Activated T-cell treated with anti-CD3 and anti-CD28 coated beads for 4 hours (primary cell): ENCODE measurements around the gene GPRIN1.

Experiments used
- DNase-seq: peaks from one replicate; pipeline ENCODE4 v3.0.0-alpha.2; 2020

GPRIN1 gene

DNA sequence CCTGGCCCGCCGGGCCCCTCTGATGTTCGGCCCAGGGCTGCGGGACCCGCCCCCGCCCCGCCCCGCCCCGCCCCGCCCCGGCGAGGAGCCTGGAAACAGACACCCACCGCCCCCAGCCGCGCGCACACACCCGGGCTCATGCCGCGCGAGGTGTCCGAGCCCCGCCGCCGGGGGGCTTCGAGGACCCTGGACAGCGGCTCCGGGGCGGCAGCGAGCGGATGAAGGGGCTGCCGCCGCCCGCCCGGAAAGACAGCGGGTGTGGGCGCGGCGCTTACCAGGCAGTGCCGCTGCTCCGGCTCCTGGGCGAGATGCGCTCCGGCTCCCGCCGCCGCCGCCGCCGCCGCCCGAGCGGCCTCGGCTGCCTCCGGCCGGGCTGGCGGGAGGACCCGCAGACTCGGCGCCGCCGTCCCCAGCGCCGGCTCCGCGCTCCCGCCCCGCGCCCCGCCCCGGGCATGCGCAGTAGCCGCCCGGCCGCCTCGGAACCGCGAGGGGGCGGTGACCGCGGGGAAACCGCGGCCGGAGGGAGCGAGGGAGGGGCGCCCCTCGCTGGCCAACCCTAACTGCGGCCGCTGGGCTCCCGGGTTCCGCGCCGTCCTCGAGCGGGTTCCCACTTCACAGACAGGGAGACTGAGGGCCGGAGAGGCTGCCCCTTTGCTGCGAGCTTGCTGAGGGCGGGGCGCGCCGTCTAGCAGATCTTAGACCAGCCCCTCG is at the start of gene GPRIN1:
GPRIN1 (minus strand) TSS at position 433 of the 711 bp plus-strand sequence. CDS start 10,322 bp downstream, outside the sequence.
- peak; percentile 36 for DNase-seq

DNA sequence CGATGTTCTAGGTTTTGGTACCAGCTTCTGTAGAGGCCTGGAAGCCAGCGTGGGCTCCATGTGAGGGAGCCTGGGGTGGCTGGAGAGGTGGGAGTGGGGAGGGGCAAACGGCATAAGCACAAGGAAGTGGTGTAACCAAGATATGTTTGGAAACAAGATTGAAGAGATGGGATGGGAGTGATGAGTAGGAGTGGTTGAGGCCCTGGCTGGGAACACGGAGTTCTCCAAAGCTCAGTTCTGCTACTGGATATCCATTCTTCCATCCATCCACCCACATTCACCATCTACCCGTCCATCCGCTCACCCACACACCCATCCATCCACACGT is 49.5 kb upstream of the GPRIN1 start:
- DNase-seq: no peak

DNA sequence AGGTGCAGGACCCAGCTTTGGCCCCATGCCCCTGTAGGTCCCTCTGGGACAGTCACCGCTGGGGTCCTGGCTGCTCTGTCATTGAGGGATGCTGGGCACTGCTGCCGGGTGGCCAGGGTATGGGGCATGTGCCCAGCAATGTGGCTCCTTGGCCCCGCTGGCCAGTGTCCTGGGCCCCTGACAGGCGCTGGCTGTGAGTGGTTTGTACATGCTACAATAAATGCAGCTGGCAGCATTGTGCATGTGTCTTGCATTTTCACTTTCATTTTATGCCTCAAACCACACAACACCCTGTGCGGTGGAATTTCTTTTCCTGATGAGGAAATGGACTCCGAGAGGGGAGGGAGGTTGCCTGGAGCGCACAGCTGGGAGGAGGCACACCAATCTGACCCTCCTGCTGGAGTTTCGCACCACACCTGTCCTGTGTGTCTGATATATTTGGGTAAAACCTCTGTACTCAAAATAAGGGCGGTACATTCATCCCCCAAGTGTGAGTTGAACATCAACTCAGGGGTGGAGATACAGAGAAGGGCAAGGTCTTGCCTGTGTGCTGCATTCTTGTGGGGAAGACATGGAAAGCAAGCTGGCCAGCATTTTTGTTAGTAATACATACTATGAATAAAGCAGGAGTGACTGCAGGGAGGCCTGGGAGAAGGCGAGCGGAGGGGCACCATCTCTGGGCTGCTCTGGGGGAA is 49.0 kb upstream of the GPRIN1 start:
- no peak for DNase-seq

GRCh38 chr5:176658007-176658599 is 48.1 kb upstream of the GPRIN1 start:
- peak; percentile 59 for DNase-seq

DNA sequence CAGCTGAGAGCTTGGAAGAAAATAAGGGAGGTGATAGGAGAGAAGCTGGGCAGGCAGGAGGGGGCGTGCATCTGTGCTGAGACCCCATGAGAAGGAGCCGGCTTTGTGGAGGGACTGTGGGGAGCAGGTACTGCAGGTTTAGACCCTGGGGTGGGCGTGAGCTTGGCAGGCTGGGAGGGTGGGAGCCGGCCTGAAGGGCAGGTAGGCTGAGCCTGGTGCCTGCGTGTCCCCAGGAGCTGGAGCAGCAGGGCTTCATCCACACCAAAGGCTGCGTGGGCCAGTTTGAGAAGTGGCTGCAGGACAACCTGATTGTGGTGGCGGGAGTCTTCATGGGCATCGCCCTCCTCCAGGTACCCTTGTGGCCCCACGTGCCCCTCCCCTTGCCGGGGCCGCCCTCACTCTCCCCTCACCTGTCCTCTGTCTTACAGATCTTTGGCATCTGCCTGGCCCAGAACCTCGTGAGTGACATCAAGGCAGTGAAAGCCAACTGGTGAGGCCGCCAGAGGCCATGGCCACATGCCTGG is 46.6 kb upstream of the GPRIN1 start:
- DNase-seq: no peak

DNA sequence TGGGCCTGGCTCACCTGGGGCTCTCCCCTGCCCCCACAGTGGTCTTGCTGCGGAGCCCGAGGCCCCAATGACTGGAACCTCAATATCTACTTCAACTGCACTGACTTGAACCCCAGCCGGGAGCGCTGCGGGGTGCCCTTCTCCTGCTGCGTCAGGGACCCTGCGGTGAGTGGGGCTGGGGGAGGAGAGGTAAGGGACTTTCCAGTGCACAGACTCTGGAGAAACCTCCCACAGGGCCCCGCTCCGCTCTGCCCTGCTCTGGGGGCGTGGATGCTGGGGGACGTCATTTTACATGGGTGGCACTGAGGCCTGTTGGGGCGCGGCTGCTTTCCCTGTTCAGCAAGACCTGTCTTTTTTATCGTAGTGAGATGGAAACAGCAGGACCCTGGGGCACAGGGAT is 44.9 kb upstream of the GPRIN1 start:
- DNase-seq: peak; percentile 26

DNA sequence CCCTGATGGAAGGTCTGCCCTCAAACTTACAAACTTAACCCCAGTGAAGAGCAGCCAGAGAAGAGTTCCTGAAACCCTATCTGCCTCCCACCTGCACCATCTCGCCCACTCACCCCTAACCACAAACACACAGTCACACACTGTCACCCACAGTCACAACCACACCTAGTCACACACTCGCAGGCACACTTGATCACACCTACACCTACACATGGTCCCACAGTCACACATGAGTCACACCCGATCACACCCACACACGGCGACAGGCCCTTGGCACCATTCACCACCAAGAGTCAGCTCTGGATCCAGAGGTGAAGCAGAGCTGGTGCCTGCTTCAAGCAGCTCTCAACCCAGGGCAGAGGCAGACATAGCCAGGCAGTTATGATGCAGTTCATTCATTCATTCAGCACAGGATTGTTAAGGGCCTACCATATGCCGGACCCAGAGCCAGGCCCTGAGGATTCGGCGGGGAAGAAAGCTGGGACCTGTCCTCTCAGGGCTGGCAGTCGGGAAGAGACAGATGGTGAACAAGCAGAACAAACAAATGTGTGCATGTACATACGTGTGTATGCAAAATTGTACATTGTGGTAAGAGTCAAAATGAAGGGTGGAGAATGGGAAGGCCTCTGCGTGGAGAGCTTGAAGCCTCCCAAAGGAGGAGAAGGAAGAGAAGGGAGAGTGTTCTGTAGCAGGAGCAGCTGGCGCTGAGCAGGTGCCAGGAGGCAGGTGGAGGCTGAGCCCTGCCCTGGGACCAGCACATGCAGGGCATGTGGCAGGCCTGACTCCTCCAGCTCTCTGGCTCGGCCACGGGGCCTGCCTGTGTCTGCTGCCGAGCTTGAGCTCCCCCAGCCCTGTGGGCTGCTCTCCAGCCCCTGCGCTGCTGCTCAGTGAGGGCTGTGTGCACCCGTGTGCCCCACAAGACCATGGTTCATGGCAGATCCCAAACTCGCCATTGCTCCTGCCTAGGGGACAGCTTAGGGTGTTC is 43.7 kb upstream of the GPRIN1 start:
- DNase-seq: peak; percentile 89

- DNase-seq: no peak
Measured at GRCh38 chr5:176652136-176652535, 42.2 kb upstream of the GPRIN1 start.

GRCh38 chr5:176651472-176651980 is 41.6 kb upstream of the GPRIN1 start:
- DNase-seq: no peak

DNA sequence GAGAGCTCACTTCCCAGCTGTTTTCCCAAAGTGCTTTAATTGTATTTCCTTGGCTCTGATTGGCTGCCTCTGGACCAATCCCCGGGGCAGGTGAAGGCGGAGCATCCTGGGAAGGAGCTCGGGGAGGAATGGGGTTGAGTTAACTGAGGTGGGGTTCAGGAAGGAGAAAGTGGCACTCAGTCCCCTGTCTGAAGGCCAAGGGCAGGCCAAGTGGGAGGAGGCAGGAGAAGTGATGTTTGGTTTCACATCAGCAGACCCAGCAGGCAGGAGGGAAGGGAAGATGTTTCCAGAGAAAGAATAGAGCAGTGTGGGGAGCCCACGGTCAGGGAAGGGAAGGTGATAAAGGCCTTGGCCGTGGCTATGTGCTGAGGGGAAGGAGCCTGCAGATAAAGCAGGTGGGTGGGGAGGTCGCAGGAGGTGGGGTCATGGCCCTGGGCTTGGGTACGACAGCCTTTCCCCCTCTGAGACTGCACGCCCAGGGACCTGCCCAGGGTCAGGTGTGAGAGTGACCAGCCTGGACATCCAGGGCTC is 40.5 kb upstream of the GPRIN1 start:
- no peak for DNase-seq

DNA sequence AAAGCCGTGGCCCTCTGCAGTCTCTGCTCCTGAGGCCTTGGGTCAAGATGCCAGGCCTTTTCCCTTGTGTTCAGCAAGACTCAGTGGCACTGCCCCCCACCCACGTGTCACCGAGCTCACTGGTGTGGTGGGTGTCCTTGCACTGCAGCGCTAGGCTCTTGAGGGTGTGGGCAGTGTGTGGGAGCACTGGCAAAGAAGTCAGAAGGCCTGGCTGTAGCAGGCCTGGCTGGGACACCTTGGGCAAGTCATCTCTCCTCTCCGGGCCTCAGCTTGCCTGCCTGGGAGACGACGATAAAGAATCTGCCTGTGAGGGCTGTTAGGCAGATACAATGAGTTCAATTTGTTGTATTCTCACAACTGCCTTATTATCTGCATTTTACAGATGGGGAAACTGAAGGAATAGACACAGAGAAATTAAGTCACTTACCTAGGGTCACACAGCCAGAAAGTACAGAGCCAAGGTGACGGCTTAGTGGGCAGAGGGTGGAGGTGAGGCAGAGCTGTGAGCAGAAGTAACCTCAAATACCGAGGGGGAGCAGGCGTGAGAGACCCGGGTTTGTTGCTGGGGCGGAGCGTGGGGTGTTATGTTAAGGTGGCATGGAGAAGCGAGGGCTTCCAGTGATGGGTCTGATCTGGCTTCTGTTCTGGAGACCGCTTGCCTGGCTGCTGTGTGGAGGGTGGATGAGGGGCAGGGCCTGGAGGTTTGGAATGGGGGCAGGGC is 38.7 kb upstream of the GPRIN1 start:
- peak; percentile 33 for DNase-seq

DNA sequence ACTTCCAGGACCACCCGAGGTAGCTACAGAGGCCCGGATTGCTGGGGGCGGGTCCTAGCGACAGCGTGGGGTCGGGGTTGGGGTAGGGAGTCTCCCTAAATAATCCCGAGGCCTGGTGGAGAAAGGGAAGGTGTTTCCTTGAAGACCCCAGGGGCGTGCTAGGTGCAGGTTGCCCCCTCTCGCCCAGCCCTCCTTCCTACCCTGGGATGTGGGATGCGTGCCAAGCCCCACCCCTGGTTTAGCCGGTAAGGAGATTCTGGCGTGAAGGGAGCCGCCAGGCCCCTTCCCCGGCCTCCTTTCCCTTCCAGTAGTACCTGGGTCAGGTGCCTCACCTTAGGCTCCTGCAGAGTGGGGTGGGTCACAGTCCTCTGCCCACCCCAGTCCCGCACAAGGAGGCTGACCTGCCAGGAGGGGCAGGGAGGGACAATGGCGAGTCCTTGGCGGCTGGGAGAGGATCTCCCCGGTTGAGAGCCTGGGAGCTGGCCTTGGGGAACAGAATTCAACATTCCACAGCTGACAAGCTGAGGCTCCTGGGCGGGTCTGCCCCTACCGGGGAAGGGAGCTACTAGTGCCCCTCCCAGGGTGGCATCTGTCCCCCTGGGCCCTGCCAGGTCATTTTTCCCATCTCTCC is 38.0 kb upstream of the GPRIN1 start:
- no peak for DNase-seq

DNA sequence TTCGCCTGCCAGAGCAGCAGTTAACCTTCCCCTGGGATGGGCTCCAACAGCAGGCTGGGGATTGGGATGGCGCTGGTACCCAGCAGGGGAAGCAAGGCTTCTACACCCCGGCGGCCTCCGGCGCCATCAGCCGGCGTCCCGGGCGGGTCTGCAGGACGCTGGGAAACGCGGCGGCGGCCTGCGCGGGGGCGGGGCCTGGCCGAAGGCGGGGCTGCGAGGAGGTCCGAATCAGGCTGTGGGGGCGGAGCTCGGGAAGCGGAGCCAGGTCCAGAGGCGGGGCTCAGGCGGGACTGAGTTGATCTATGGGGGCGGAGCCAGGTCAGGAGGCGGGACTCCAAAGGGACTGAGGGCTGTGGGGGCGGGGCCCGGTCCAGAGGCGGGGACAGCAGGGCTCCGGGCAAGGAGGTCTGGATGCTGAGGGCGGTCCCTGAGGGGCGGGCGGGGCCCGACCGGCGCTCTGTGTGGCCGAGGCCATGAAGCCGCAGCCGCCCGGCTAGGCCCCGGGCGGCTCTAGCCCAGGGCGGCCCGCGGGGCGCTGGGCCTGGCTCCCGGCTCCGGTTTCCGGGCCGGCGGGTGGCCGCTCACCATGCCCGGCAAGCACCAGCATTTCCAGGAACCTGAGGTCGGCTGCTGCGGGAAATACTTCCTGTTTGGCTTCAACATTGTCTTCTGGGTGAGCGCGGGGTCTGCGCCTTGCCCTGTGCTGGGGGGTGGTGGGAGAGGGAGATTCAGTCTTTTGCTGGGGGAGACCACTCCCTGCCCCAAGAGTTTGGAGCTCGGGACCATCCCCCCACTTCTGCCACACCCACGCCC is 37.3 kb upstream of the GPRIN1 start, which contains the start of gene TSPAN17:
TSPAN17 (plus strand) TSS at position 455 of the 813 bp plus-strand sequence; CDS start at position 587, 132 bp downstream.
- DNase-seq: peak; percentile 92

GRCh38 chr5:176646707-176647029 is 36.7 kb upstream of the GPRIN1 start:
- DNase-seq: no peak

DNA sequence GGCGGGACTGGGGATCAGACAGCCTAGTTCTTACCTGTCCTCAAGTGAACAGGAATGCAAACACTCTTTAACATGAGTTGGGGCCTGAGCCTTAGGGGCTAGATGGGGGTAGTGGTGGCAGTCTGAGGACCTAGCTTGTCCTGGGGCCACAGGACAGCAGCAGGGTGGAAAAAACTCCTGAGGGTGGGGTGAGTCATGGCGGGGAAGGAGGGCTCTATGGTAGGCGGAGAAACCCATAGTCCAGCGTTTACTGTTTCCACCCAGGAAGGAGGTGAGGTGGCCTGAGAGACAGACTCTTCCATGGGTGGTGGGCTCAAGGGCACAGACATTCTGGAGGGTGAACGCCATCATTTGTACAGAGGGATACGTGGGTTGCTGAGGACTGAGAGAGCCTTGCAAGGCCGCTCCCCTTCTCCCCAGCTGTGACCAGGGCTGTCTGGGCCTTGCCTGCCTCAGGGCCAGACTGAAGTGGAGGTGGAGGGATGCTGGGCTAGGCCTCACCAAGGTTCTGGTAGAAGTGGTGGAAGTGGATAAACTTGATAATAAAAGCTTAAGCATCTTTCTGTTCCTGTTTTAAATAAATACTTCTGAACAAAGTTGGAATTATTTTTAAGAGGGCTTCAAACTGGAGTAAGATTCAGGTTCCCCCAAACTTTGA is 36.2 kb upstream of the GPRIN1 start:
- no peak for DNase-seq

- no peak for DNase-seq
Measured at GRCh38 chr5:176644878-176645670, 35.1 kb upstream of the GPRIN1 start.

DNA sequence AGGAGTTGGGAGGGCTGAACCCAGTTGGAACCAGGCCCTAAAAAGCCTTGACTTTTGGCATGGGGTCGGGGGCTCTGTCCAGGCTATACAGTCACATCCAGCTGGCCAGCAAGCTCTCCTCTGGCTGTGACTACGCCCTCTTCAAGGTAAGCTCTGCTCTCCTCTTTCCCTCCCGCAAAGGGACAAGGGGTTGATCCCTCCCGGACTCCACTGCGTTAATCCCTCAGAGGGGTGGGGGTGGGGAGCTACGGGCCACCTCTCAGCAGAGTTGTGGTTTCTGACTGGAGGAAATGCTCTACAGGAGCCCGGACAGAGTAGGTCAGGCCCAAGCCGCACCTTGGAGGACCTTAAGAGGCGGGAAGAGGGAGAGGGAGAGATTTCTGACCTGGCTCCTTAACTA is 34.3 kb upstream of the GPRIN1 start:
- DNase-seq: no peak

DNA sequence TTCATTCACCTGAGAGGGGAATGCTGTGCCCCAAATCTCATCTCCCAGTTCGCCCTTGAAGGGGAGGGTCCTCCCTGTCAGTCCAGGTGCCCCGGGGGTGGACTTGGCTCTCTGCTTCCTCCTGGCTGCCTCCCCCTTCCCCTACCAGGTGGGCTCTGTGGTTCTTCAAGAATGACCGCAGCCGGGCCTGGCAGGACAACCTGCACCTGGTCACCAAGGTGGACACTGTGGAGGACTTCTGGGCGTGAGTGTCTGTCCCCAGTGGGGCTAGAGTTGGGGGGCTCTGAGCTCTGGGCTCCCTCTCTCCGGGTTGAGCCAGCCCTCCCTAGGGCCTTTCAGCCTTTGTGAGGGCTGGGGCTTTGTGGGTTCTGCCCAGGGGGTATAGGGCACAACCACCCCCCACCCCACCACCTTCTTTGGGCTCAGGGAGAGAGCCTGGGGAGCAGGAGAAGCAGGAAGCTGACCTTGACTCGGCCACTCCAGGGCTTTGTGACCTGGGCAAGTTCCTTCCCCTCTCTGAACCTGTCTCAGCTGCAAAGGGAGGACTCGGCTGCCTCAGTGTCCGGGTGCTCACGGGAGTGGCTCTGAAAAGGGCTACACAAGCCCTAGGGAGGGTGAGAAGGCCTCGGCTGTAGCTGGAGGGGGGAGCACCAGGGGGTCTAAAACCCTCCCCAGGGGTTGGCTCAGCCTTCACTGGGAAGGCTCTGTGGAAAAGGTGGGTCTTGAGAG is 33.7 kb upstream of the GPRIN1 start:
- DNase-seq: no peak
